Mononuclear cell (primary cell): ENCODE measurements around the gene CORO6. TPM values are rescaled to one million over a fixed set of nuclear protein-coding genes. Genes with fewer than 3 reads are reported as not detected.

Experiments
- H3K27me3 ChIP-seq: 2 replicates; pipeline ENCODE4 v1.6.0; 2011; ENCODE audit warnings: low read length, control low read depth; ENCODE audit not compliant: insufficient read depth
- H3K4me1 ChIP-seq: 2 replicates; pipeline ENCODE4 v1.5.1; 2011; ENCODE audit warnings: mild to moderate bottlenecking, low read length, control low read depth; ENCODE audit not compliant: insufficient read depth
- H3K4me3 ChIP-seq: 2 replicates; pipeline ENCODE4 v1.5.1; 2011; ENCODE audit warnings: mild to moderate bottlenecking, low read length, moderate library complexity
- H3K9me3 ChIP-seq: 2 replicates; pipeline ENCODE4 v1.5.1; 2011; ENCODE audit warnings: low read depth, mild to moderate bottlenecking, control low read depth, low read length
- total RNA-seq: library from RNA; depleted of rRNA; stranded (reverse); fragments of >200 nt; gene quantifications from one replicate; pipeline ENCODE4 v1.2.3, GENCODE V29; 2012

The CORO6 gene
- total RNA-seq, 1 donor = 0.31 TPM

DNA sequence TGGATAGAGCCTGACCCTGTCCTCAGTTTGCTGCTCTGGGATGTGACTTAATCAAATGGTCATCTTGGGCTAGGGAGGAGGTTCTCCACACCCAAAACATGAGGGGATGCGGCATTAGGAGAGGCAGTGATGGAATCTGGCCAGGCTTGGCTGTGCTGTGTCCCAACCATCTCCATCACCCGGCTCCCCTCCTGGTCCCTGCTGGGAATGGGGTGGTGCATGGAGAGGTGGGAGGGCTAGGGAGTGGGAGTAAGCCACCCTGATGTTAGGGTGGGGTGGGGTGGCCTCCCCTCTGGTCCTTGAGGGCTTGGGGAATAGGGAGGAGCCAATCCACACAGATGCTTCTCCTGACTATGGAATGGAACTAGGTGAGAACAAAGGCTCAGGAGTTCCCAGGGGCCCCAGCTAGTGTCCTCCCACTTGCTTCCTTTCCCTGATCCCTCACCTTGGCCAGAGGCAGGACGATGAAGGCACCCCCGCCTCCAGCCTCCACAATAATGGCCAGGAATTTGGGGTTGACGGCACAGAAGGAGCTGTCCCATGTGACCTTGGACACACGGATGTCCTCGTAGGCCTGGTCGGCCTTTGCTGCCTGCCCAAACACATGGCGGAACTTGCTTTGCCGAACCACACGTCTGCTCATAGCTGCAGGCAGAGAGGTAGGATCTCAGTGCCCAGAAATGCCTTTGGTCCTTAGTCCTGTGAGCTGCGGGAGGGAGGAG lies 1.8 kb downstream of the CORO6 start:
- no peak overlapping the region for H3K4me3 ChIP-seq
- peaks cover 43% of the 10 kb centered on the region for H3K4me1 ChIP-seq
- peaks cover 9% of the 10 kb centered on the region for H3K27me3 ChIP-seq
- no peaks in the 10 kb centered on the region for H3K9me3 ChIP-seq

DNA sequence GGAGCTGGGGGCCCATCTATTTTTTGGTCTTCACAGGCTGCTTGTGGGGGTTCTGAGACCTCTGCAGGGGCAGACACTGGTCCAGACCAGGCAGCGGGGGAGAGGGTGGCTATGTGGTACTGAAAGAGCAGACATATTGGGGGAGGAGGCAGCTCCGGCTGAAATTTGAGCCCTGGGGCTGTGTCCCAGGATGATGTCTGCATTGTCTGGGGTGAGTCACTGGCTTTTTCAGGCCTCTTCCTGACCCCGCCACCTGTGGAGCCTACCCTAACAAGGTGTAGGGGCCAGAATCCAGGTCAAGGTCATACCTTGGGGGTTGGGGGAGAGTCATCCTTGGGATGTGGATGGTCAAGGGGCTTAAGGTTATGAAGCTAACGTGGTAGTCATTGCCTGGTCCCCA lies 2.4 kb downstream of the CORO6 start:
- H3K4me1 ChIP-seq = peaks cover 49% of the 10 kb centered on the region
- no peaks in the 10 kb centered on the region for H3K9me3 ChIP-seq
- H3K4me3 ChIP-seq = no peak overlapping the region
- H3K27me3 ChIP-seq = peaks cover 10% of the 10 kb centered on the region

DNA sequence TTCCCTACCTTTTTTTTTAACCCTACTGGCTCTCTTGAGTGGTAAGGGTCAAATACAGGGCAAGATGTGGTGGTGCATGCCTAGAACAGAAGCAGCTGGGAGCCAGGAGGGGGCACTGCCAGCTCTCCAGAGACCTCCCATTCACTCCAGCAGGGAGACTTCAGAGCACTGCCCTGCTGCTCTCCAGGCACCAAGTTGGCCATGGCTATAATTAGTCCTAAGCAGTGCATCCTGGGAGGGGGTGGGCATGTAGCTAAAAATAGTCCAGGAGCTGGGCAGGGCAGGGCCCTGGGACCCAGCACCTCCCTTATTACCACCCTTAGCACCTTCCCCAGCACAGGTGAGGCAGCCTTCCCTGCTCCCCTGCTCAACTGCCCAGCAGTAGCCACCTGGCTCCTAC lies 3.5 kb downstream of the CORO6 start:
- Histone ChIP-seq H3K4me1 (peaks cover 60% of the 10 kb centered on the region), H3K4me3 (no peak overlapping the region), H3K9me3 (no peaks in the 10 kb centered on the region), H3K27me3 (peaks cover 10% of the 10 kb centered on the region)

DNA sequence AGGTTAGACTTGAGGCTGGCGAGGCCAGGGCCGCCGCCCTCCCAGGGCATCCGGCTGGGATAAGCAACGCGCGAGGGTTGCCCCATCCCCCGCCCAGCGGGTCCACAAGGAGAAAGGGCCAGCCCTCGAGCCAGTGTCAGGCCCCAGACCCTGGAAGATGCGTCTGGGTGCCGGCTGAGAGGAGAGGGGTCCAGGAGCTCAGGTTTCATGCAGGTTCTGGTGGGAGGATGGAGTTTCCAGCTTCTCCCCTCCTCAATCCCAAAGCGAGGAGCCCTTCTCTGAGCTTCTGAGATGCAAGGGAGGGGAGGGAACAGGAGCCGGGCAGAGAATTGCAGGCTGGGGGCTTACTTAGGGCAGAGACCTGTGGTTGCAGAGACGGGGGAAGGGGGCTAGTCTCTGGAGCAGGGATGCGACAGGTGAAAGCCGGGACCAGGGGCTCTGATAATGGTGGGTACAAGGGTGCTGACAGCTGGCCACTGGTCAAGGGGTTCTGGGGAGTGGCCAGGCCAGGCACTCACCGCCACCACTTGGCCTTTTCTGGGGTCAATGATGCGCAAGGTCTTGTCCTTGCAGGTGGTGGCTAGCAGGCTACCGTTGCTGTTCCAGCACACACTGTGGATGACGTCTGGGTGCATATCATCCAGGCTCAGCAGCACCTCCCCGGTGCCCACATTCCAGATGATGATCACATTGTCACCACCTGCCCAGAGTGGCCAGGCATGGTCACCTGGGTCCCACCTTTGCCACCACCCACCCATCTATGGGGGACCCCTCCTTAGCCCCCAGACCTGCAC lies 4.2 kb downstream of the CORO6 start:
- Histone ChIP-seq H3K27me3 (peaks cover 10% of the 10 kb centered on the region), H3K4me3 (no peak overlapping the region), H3K9me3 (no peaks in the 10 kb centered on the region), H3K4me1 (peaks cover 67% of the 10 kb centered on the region)

DNA sequence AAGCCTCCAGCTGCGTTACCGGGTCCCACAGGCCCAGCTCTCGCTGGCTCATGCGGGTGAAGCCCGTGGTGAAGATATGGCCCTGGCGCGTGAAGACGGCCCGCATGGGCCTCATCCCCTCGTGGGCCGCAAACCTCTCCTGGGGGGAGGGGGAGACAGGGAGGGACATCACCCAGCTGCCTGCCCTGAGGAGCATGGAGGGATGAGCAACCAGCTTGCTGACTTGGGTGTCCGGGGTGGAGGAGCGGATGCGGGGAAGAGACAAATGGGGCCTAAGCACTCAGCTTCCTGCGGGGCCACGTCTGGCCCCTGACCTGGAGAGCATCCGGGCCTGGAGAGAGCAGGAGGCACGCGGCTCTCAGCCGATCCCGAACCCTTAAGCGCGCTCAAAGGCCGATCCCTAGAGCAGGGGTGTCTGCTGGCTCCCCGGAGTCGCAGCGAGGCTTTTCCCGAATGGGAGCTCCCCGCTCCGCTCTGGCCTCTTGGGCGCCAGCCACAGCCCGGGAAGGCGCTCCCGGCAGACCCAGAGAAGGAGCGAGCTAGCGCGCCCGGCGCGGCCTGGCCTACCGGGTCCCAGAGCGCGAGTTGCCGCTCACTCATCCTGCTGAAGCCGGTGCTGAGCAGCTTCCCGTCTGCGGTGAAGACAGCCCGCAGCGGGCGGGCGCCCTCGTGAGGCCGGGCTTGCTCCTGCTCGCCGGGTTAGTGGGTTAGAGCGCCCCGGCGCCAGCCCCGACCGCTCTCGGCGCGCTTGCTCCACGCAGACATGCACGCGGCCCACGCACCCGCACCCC lies 5.0 kb downstream of the CORO6 start:
- peaks cover 68% of the 10 kb centered on the region for H3K4me1 ChIP-seq
- H3K4me3 ChIP-seq = peak overlapping the region; percentile 42
- peaks cover 12% of the 10 kb centered on the region for H3K27me3 ChIP-seq
- no peaks in the 10 kb centered on the region for H3K9me3 ChIP-seq

DNA sequence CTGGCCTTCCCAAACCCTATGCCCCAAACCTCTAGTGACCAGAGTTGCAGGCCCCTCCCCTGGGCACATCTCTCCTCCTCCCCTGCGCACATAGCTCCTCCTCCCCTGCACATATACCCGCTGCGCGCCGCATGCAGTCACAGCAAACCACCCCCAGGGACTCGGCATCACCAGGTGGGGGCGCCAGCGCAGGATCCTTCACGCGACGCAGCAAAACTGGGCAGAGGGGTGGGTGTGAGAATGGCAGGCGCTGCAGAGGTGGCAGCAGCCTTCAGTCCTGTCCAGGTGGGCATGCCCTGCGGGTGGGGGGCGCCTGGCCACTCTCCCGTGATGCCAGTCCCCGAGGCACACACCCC lies 5.6 kb downstream of the CORO6 start:
- peak overlapping the region; percentile 42 for H3K4me3 ChIP-seq
- H3K4me1 ChIP-seq = peaks cover 64% of the 10 kb centered on the region
- H3K27me3 ChIP-seq = peaks cover 12% of the 10 kb centered on the region
- H3K9me3 ChIP-seq = no peaks in the 10 kb centered on the region

DNA sequence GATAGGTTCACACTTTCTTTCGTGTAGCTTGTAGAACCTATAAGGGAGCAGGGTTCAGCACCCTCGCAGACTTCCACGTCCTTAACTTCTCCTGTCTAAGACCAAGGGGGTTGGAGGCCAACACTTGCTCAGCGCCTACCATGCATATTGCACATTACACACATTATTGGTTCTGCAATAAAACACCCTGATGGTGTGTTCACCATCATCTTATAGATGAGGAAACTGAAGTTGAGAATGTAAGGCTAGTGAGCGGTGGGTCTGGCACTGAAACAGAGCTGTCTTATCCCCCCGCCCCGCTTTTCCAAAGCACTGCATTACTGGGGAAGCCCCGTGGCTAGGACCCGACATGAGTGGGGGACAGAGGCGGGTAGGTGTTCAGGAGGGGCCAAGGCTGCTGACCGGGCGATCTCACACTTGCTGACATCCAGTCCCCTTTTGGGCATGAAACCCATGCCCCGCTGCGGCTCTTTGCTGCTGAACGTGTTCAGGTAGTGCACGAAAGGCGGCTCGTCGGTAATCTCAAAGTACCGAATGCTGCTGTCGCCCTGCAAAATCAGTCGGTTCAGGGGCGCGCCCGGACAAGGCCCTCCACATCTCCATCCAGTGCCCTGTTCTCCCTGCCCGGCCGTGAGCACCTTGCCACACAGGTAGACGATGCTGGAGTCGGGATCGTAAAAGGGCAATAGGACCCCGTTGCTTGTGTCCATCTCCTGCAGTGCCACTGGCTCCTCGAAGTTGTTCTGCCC lies 6.2 kb downstream of the CORO6 start:
- no peaks in the 10 kb centered on the region for H3K9me3 ChIP-seq
- H3K4me3 ChIP-seq = peak overlapping the region; percentile 28
- H3K4me1 ChIP-seq = peaks cover 58% of the 10 kb centered on the region
- H3K27me3 ChIP-seq = peaks cover 12% of the 10 kb centered on the region

DNA sequence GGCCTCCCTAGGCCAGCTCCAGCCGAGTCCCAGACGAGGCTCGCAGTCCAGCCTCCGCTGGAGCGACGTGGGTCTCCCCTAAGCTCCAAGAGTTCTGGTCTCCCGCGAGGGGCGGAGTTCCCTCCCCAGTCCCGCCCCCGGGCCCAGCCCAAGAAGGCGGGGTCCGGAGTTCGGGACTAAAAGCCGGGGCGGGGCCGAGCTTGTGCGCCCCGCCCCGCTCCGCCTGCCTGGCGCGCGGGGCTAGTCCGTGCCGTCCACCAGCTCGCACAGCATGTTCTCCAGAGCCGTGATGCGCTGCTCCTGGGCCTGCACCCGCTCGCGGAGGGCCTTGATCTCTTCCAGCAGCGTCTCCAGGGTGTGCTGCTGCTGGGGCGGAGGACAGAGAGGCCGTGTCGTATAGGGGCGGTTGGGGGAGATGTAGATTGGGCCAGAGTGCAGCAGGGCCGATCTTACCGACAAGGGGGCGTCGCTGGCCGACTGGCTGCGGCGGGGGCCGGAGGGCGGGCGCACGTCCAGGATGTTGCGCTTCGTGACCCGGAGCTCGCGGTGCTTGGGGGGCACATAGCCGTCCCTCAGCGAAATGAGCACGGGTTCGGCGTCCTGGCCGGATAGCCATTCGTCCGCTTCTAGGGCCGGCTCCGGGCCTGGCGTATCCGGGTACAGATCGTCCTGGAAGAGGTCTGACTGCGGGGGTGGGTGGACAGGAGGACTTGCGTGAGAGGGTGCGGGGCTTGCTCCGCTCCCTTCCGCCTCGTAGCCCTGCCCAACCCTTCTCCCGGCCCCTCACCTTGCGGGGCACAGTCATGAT lies 7.0 kb downstream of the CORO6 start:
- H3K27me3 ChIP-seq = peaks cover 12% of the 10 kb centered on the region
- peak overlapping the region; percentile 28 for H3K4me3 ChIP-seq
- H3K9me3 ChIP-seq = no peaks in the 10 kb centered on the region
- H3K4me1 ChIP-seq = peaks cover 58% of the 10 kb centered on the region

DNA sequence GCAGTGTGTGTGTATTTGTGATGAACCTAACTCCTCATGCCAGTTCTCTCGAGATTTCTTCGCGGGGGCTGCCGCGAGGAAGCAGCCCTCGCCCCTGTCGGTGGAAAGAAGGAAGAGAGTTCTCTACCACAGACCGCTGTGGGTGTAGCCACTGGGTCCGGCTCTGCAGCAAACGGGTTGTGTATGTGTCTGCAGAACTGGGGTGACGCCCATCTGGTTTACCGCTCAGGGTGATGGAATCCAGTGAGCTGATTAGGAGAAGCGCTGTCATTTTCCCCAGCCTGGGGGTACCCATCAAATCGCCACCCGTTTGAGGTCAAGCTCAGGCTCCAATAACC lies 7.7 kb downstream of the CORO6 start:
- peaks cover 58% of the 10 kb centered on the region for H3K4me1 ChIP-seq
- H3K27me3 ChIP-seq = peaks cover 12% of the 10 kb centered on the region
- peak overlapping the region; percentile 28 for H3K4me3 ChIP-seq
- H3K9me3 ChIP-seq = no peaks in the 10 kb centered on the region

DNA sequence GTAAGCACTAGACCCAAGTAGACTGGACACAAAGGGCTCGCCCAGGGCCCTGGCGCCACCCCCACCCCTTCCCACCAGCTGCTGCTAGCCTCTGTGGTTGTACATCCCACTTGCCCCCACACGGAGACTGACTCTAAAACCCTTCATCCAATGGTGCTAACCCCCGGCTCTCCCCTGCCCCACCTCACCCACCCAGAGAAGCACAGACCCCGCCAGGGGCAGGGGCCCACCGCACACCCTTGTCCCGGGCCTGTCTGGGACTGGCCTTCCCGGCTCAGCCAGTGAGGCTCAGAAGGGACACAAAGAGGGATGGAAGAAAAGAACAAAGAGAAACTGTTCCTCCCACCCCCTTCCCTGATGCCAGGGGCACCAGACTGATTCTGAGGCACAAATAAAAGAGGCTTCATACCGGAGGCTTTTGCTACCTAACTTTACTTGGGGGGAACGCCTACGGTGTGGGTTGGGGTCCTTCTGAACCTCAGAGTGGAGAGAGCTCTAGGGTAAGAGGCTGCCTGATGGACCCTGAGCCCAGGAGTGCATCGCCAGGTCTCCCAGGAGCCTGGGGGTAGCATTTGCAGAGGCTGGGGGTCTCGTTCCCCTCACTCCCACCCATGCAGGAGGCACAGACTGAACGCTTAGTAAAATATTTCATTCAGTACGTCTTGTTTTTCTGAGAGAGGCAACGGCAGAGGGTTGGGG lies 8.2 kb downstream of the CORO6 start:
- H3K4me1 ChIP-seq = peaks cover 58% of the 10 kb centered on the region
- peaks cover 12% of the 10 kb centered on the region for H3K27me3 ChIP-seq
- H3K4me3 ChIP-seq = no peak overlapping the region
- H3K9me3 ChIP-seq = no peaks in the 10 kb centered on the region

DNA sequence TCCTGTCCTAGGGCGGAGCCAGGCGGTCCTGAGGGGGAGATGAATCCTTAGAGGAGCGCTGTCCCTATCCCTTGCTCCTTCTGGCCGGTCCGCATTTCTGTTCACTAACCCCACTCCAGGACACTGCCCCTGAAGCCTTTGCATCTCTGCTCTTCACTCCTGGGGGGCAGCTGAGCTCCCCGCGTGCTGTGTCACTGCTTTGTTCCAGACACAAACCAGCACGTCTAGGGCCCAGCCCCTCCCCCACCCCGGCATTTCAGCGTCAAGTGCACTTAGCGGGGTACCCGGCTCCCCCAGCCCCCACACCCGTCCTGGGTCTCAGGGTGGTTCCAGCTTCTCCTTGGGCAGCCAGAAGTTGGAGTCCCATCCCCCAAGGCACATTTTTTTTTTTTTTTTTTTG lies 8.9 kb downstream of the CORO6 start:
- peaks cover 58% of the 10 kb centered on the region for H3K4me1 ChIP-seq
- peaks cover 12% of the 10 kb centered on the region for H3K27me3 ChIP-seq

DNA sequence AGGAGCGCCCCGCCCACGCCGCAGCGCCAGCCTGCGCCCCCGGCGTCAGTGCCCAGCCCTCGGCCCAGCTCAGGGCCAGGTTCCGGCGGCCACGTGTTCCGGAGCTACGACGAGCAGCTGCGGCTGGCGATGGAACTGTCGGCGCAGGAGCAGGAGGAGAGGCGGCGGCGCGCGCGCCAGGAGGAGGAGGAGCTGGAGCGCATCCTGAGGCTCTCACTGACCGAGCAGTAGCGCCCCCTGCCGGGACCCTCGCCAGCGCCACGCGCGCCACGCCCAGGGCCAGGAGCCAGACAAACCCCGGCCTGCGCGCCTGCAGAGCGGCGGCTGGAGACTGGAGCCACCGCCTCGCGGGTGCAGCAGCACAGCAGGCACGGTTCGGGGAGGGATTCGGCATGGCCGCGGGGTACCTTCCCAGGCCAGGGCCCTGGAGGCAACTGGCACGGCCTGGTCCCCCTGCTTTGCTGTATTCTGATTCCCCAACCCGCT lies 9.3 kb downstream of the CORO6 start:
- Histone ChIP-seq H3K27me3 (peaks cover 12% of the 10 kb centered on the region), H3K4me1 (peaks cover 57% of the 10 kb centered on the region), H3K9me3 (no peaks in the 10 kb centered on the region), H3K4me3 (no peak overlapping the region)

More for the DNA sequence above, 8.9 kb downstream of the CORO6 start:
- Histone ChIP-seq H3K9me3 (no peaks in the 10 kb centered on the region), H3K4me3 (no peak overlapping the region)

DNA sequence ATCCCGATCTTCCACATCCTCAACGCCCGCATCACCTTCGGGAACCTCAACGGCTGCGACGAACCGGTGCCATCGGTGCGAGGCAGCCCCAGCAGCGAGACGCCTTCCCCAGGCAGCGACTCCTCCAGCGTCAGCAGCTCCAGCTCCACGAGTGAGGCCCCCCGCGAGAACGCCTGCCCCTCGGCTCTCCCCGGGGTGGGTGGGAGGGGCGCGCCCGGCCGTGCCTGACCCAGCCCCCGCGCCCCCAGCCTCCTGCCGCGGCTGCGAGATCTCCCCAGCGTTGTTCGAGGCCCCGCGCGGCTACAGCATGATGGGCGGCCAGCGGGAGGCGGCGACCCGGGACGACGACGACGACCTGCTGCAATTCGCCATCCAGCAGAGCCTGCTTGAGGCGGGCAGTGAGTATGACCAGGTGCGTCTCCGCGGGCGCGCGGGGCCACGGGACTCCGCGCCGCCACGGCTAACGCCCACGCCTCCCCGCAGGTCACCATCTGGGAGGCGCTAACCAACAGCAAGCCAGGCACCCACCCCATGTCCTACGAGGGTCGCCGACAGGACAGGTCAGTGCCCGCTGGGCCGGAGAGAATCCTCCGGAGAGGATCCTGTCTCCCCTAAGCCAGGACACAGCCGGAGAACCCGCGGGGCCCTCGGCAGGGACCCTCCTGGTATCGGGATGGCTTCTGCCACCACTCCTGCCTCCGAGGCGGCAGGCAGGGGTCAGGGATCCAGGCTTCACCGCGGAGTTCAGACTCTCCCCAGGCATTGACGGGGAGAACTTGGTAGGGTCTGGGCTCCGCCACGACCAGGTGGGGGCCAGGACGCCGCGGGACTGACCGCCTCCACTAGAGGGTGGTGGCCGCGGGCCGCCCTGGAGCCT lies 10.1 kb downstream of the CORO6 start:
- H3K9me3 ChIP-seq = no peaks in the 10 kb centered on the region
- H3K27me3 ChIP-seq = peaks cover 12% of the 10 kb centered on the region
- peaks cover 50% of the 10 kb centered on the region for H3K4me1 ChIP-seq
- H3K4me3 ChIP-seq = no peak overlapping the region
